Stimulated activated CD8-positive, alpha-beta memory T cell treated with anti-CD3 and anti-CD28 coated beads, Interleukin-12 subunit alpha, Interleukin-12 subunit beta, amount 100 ng/mL, for 24 hours (primary cell): ENCODE data around the gene FER.
"Not testable (repeated sequence)": the region's sequence is repeated elsewhere in the genome, so short reads cannot be mapped to it uniquely, and the experiment has no call there.

ENCODE experiments used
- DNase-seq: peaks from one replicate; pipeline ENCODE4 v3.0.0-alpha.2; 2020; ENCODE audit errors: extremely low read depth

FER gene

DNA sequence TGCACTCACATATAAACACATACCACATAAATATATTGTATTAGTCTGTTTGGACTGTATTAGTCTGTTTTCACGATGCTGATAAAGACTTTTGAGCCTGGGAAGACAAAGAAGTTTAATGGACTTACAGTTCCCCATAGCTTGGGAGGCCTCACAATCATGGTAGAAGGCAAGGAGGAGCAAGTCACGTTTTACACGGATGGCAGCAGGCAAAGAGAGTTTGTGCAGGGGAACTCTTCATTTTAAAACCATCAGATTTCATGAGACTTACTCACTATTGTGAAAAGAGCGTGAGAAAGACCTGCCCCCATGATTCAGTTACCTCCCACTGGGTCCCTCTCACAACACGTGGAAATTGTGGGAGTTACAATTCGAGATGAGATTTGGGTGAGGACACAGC is 133.4 kb downstream of the FER start:
- no peak for DNase-seq

DNA sequence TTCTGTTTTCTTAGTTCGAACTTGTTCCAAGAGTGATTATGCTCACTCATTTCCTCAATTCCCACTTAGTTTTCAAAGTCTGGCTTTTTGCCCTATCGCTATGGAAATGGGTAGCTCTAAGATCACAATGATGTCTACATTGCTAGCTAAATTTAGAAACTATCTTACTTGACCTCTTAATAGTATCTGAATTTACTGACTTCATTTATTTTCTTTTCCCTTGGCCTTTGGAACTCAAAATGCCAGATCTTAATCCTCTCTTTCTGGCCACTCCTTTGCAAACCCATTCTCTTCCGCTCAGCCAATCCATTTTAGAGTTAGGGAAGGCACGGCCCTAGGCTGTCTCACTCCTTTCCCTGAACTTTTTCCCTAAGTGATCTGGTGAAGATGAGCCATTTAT is 137.0 kb downstream of the FER start:
- DNase-seq = no peak

DNA sequence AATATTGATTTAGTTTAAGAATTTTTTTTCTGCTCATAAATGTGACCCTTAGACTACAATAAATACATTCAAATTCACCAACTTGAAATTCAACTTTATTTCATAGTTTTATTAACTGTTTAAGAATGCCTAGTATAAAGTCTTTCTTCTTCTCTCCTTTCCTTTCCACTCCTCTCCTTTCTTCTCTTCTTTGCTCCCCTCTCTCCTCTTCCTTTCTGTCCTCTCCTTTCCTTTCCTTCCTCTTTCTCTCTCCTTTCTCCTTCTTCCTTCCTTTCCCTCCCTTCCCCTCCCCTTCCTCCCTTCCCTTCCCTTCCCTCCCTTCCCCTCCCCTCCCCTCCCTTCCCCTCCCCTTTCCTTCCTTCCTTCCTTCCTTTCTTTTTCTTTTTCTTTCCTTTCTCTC is 150.6 kb downstream of the FER start:
- DNase-seq = no peak

DNA sequence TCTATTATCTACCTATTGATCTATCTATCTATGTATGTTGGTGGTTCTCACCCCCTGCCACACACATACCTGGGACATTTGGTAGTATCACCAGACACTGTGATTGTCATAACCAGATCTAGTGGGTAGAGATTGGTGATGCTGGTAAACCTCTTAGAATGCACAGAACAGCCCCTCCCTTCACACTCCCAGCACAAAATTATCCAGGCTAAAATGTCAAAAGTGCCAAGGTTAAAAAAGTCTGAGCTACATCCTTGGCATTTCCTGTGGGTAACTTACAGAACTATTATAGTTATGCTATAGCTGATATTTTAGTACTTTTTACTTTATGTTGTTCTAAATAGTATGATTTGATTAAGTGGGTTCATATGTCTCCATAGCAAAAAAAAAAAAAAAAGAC is 151.0 kb downstream of the FER start:
- no peak for DNase-seq

DNA sequence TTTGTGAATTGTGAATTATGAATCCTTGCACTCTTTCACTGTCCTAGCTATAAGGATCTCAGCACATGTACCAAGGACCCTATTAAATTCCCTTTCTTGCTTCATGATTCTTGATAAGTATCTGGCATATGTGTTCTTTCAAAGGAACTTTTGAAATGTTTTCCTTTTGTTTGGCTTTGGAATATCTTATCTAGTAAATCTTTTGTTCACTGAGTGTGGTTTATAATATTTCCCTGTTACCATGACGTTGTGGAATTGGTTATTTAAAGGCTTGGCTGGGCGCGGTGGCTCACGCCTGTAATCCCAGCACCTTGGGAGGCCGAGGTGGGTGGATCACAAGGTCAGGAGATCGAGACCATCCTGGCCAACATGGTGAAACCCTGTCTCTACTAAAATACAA is 151.5 kb downstream of the FER start:
- not testable (repeated sequence) for DNase-seq

DNA sequence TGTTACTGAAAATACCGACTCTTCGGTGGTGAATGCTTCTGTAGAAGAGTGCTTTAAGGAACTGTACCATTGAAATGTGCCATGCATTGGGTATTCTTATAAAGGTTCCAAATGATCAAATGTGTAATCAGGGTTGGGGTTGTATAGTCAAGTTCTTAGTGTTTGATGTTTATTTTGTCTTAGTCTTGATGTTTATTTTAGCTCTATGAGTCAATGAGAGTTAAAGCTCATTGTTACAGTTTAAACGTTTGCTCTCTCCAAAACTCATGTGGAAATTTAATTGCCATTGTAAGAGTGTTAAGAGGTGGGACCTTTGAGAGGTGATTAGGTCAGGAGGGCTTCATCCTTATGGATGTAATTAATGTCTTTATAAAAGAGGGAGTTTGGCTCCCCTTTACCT is 153.0 kb downstream of the FER start:
- DNase-seq = no peak

DNA sequence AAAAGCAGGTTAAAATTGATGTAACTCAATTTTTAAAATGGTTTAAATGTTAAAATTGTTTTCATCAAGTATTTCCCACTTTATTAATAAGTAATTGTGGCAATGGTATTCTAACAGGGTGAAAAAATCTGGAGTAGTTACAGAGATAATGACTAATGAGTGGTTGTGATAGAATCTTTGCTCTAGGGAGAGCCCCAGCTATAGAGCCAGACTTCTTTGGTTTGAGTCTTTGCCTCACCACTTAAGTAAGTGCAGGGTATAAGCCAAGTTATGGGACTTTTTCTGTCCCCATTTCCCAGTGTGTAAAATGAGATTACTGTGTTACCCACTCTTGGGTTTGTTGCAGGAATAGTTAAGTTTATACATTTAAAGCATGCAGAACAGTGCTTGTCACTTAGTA is 158.1 kb downstream of the FER start:
- no peak for DNase-seq

DNA sequence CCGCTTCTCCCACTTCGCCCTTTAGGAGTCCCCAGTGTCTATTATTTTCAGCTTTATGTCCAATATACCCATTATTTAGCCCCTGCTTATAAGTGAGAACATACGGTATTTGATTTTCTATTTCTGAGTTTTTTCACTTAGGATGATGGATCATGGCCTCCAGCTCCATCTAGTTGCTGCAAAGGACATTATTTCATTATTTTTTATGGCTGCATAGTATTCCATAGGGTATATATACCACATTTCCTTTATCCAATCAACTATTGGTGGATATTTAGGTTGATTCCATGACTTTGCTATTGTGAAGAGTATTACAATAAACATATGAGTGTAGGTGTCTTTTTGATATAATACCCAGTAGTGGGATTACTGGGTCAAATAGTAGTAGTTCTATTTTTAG is 162.9 kb downstream of the FER start:
- DNase-seq = no peak

DNA sequence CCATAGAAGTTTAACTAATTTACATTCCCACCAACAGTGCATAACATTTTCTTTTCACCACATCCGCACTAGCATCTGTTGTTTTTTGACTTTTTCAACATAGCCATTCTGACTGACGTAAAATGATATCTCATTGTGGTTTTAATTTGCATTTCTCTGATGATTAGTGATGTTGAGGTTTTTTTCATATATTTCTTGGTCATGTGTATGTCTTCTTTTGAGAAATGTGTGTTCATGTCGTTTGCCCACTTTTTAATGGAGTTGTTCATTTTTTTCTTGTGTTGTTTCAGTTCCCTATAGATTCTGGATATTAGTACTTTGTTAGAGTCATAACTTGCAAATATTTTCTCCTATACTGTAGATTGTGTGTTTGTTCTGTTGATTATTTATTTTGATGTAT is 163.4 kb downstream of the FER start:
- DNase-seq = no peak

DNA sequence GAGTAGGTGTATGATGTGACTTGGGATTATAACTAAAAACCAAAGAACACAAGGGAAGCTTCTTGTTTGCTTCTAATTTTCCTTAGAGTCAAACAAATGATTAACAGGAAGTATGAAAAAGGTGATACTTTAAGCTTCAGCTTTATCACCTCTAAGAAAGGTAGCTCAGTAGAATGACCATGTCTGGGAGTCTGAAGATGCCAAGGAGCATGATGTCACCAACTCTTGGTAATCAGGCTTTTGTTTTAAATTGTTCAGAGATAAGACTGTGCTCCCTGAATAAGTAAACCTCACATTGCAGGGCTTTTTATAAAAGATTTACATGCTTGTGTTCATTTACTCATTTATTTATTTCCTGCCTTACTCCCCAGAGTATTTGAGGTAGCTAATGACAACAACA is 169.9 kb downstream of the FER start:
- no peak for DNase-seq

DNA sequence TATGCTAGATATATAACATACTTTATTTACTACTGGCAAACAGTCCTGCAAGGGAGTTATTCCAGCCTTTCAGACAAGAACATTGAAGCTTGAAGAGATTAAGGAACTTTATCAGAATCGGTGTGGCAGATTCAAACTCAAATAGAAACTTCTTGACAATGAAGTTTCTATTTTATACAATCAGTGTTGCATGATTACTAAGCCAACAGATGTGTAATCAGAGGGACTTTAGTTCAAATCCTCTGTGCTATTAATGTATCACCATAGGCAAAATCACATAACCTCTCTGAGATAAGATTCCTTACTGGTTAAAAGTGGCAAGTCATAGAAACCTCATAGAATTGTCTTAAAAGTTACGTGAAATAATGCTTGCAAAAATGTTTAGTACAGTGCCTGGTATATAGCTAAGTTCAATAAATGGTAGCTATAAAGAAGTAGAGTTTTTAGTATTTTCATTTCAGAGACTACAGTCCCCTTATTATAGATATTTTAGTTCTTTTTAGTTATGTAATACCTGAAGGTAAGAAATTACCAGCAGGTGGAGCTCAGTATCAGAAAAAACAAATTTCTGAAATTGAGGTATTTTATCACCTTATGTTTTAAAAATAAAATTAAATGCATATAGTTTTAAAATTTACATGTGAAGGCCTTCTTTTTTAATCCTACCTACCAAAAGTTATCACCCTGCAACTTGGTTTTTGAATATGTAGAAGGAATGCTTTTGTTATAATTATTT is 172.1 kb downstream of the FER start:
- DNase-seq = no peak

DNA sequence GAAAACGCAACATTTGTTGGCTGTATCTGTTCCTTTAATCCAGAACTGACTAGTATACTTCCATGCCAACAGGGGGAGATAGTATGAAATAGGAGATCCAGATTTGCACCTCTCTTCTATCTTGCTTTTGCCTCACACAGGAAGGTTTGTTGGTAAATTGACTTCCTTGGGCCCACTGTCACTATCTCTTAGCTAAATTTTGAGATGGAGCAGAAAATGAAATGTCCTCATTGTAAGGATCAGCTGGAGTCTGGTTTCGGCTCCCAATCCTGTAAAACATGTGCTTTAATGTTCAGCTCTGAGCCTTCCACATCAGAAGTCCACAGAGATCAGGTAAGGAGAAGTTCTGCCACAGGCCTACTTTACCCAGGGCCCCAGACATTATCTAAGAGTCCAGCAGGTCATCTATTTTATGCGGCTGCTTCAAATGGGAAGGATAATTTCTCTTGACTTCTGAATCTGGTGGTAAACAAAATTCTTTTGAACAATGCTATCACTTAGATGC is 176.8 kb downstream of the FER start:
- DNase-seq = no peak

DNA sequence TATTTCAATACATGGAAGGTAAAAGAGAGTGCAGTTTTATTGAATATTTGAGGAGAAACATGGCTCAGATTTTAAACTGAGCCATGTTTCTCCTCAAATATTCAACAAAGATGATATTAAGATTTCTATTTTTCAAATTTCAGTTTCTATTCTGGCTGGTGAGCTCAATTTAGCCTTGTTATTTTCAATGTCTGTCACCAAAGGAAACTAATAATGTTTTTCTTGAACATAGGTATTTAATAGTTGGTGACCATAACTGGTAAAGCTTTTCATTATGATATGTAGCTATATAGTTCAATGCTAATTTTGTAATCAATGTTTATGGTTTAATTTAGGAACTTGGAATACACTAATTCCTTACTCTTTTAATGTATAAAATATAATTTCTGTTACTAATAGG is 177.4 kb downstream of the FER start:
- DNase-seq = no peak

DNA sequence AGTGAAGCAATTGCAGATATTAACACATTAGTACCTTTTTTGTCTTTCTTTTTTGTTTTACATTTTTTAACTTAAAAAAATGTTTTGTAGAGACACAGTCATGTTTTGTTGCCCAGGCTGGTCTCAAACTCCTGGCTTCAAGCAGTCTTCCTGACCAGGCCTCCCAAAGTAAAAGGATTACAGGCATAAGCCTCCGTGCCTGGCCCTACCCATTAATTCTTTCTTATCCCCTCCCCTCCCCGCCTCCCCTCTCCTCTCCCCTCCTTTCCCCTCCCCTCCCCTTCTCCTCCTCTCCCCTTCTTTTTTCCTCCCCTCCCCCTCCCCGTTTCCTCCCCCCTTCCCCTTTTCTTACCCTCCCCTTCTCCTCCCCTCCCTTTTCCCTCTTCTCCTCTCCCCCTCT is 182.4 kb downstream of the FER start:
- no peak for DNase-seq

DNA sequence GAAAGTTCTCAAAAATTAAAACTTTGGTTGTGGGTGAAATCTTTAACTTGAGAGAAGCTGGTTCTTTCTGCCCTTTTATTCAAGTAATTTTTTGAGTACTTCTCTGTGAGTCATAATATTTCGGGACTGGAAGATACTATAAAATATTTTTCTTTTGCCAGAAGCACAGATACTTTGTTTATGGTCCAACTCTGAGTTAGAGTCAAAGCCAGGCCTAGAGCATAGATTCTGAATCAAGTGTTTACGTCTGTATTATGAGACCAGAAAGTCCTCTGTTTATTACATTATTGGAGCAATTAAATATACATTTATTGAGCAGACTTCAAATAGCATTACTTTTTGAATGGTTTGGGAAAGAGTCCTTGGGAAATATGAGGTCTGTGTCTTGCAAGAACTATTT is 187.9 kb downstream of the FER start:
- no peak for DNase-seq

DNA sequence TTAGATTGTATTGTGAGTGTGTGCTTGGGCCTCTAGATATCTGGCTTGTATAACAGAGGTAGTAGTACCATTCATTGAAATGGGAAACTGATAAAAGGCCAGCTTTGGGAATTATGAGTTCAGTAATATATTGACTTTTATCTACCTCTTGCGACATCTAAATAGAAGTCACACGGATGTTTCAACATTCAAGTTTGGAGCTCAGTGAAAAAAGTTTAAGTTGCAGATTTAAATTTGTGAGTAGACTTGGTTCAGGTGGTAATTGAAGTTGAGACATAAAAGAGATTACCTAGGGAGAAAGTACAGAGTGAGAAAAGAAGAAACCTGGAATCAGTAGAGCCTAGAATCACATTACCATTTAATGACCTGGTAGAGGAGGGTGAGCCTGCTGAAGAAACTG is 189.5 kb downstream of the FER start:
- no peak for DNase-seq

DNA sequence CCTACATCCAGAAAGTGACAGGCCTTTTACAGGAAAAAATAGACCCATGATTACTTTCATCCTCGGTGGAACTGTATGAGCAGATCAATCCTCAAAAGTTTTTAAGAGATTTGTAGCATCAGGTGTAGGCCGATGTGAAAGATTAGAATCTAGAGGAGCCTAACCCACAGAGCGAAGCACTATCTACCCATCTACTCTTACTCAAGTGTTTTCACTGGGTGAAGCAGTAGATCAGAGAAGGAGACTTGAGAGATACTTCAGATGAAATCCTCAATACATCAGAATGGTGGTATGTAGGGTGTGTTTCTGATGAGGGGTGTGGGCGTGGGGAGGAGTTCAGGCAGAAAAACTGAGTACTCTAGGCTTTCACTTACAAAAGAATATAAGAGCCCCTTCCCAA is 192.8 kb downstream of the FER start:
- no peak for DNase-seq

DNA sequence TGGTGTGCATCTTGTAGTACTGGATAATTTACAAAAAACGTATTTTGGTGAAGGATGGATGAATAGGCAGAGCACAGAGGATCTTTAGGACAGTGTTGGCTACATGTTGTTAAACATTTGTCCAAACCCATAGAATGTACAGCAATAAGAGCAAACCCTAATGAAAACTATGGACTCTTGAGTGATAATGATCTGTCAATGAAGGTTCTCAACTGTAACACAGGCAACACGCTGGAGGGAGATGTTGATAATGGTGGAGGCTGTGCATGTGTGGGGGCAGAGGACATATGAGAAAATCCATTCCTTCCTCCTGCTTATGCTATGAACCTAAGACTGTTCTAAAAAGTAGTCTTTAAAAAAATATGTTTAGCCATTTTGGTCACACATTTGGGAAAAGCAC is 194.0 kb downstream of the FER start:
- no peak for DNase-seq

DNA sequence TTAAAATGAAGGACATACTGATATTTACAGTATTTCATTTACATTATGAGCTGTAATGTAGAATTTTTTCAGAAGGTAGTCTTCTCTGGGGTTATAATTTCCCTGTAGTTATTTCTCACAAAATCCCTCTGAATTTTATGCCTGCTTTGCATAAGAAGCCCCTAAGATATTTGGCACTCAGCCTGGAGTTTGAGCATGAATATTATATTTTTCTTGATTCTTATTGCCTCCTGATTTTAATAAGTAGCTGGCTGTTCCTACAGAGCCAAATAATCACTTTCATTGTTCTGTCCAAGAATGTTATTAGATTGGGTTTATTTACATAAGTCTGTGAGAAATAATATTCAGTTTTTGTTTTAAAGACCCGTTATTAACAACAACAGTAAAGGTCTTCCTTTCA is 195.0 kb downstream of the FER start:
- DNase-seq = no peak

DNA sequence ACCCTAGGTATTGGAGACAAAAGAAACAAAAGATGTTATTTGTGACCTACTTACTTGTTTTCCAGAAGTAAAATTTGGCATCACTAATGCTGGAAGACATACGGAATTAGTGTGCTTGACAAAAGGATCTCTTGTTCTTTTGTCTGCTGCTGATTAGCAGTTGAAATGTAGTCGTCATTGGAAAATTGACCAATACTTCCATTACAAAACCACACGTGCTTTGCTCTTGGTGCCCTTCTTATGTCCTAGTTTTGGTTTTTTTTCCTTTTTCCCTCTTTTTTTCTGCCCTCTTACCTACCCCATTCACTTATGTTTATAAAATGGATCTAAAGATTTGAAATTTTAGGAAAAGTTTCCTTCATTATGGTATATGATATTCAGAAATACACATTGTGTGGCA is 197.4 kb downstream of the FER start:
- no peak for DNase-seq

DNA sequence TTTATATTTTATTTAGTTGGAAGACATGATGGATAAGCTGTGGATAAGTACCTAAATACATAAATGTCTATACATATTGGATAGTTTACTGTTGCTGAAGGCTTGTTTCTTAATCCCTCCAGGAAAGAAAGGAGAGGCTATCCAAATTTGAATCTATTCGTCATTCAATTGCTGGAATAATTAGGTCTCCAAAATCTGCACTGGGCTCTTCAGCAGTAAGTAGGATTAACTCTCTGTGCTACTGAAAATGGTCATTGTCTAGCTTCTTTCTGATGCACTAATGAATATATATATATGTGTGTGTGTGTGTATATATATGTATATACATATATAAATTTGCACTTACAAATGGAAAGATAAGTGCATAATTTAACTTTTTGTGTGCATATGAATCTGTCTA is 198.3 kb downstream of the FER start:
- no peak for DNase-seq

DNA sequence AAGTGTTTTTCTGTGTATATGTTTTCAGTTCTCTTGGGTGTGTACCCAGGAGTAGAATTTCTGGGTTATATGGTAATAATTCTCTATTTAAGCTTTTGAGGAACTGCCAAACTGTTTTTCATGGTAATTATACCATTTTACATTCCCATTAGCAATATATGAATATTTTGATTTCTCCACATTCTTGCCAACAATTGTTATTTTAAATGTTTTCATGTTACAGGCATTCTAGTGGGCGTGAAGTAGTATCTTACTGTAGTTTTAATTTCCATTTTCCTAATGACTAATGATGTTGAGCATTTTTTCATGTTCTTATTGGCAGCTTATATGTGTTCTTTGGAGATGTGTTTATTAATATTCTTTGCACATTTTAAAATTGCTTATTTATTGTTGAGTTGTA is 199.5 kb downstream of the FER start:
- DNase-seq = no peak

DNA sequence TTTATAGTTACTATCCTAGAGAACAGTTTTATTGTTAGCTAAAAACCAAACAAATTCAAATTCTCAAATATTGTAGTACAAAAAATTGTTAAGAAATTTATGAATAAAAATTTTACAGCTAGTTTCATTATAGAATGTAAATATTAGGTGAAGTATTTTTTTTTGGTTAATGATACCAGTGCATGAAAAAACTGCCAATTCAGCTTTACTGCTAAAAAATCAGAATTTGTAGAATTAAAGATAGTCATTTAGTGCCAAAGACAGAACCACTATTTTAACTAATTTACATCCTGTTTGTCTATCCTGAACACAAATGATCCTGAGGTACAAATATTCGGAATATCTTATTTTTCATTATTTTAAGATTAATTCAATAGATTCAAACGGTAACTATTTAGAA is 202.6 kb downstream of the FER start:
- no peak for DNase-seq

DNA sequence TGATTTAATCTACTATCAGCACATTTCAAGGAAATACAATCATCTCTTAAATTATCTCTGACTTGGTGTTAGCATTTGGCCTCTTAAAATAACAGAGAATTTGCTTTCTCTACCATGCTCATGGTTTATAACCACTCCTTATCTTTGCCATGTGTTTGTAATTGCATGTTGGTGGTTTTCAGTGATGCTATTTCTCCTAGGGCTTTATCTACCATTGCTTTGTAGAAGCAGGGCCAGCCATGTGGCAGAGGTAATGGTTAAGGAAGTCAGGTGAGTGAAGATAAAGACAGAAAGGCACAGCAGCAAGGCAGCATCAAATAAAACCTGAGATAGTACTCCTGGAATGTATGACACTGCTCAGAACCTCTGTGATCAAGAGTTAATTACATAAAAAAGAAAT is 206.2 kb downstream of the FER start:
- no peak for DNase-seq
